WTC11 (cell line): ENCODE data around the gene TMEM63B.

Source experiments
- TEAD1 ChIP-seq: sonication (generic); formaldehyde crosslinking; IDR thresholded peaks from 2 replicates; pipeline ENCODE4 v1.8.0; 2022; ENCODE audit warnings: mild to moderate bottlenecking, missing genetic modification reagents
- TF ChIP-seq, protein P1 (sequence below): sonication (generic); formaldehyde crosslinking; IDR thresholded peaks from 2 replicates; pipeline ENCODE4 v1.8.1; 2023; ENCODE audit warnings: mild to moderate bottlenecking, missing genetic modification reagents

DNA sequence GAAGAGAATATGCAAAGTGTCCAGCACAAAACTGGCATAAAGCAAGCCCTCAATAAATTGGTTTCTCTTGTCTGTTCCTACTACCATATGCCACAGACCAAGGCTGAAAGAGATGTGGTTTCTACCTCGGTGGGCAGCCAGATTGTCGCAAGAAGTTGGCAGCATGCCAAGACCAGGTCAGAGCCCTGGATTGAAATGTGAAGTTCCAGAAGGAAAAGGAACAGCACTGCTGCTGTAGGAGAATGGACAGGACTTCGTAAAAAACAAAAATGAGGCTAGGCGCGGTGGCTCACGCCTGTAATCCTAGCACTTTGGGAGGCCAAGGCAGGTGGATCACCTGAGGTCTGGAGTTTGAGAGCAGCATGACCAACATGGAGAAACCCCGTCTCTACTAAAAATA lies 22.2 kb upstream of the TMEM63B start:
- TF ChIP-seq TEAD1 = no peak
- TF ChIP-seq, protein P1, sequence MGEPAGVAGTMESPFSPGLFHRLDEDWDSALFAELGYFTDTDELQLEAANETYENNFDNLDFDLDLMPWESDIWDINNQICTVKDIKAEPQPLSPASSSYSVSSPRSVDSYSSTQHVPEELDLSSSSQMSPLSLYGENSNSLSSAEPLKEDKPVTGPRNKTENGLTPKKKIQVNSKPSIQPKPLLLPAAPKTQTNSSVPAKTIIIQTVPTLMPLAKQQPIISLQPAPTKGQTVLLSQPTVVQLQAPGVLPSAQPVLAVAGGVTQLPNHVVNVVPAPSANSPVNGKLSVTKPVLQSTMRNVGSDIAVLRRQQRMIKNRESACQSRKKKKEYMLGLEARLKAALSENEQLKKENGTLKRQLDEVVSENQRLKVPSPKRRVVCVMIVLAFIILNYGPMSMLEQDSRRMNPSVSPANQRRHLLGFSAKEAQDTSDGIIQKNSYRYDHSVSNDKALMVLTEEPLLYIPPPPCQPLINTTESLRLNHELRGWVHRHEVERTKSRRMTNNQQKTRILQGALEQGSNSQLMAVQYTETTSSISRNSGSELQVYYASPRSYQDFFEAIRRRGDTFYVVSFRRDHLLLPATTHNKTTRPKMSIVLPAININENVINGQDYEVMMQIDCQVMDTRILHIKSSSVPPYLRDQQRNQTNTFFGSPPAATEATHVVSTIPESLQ = no peak
